ENCODE results near the gene MVB12B. TPM values are rescaled to one million over a fixed set of nuclear protein-coding genes. Genes with fewer than 3 reads are reported as not detected.

The MVB12B gene
- polyA plus RNA-seq, 1 donor from 2014 or later = 39.5 TPM

DNA sequence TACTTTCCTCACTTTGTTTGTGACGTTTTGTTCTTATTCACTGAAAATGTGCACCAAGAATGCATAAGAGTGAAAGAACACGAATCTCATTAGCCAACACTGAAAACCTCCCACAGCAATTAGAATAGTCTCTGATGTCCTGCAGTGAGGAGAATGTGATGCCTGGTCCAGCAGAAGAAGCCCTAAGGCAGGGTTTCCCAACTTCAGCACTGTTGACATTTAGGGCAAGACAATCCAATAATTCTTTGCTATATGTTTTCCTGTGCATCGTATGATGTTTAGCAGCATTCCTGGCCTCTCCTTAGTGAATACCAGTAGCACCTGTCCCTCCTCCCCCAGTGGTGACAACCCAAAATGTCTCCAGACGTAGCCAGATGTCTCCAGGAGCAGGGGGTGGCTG, 14.8 kb downstream of the MVB12B start:
- Histone ChIP-seq H3K27ac (ENCODE audit: low read length) (no peak overlapping the region), H3F3A (ENCODE audit: insufficient read depth, low read length, poor library complexity, severe bottlenecking) (no peaks in the 10 kb centered on the region), H3K27me3 (ENCODE audit: insufficient read depth, low read depth, low read length) (no peaks in the 10 kb centered on the region), H3K9me3 (ENCODE audit: low read length) (no peaks in the 10 kb centered on the region), H3K9ac (ENCODE audit: low read length) (no peak overlapping the region), H3K36me3 (ENCODE audit: insufficient read depth, low read length) (peaks cover 26% of the 10 kb centered on the region), H4K20me1 (ENCODE audit: insufficient read depth) (no peaks in the 10 kb centered on the region), H3K9me2 (ENCODE audit: insufficient read depth, low read length) (no peaks in the 10 kb centered on the region), H2AFZ (ENCODE audit: low read depth, low read length) (no peak overlapping the region), H3K79me2 (replicated peaks; ENCODE audit: insufficient read depth, low read length) (peaks cover 4% of the 10 kb centered on the region), H3K4me3 (ENCODE audit: low read length) (no peak overlapping the region), H3K4me2 (ENCODE audit: low read length) (no peak overlapping the region)
- TF ChIP-seq EZH2 (IDR thresholded peaks at IDR 0.05; ENCODE audit: borderline replicate concordance, insufficient read depth, low read length, poor library complexity, severe bottlenecking) (no peak), POLR2AphosphoS5 (IDR thresholded peaks at IDR 0.05) (no peak), EP300 (conservative IDR thresholded peaks at IDR 0.05; ENCODE audit: poor library complexity, severe bottlenecking) (no peak), MXI1 (conservative IDR thresholded peaks at IDR 0.05; ENCODE audit: poor library complexity, severe bottlenecking) (no peak), RAD21 (conservative IDR thresholded peaks at IDR 0.05) (no peak), SMC3 (conservative IDR thresholded peaks at IDR 0.05; ENCODE audit: poor library complexity) (no peak), TAF1 (IDR thresholded peaks at IDR 0.05; ENCODE audit: low read depth) (no peak)
- TF ChIP-seq, protein P1, sequence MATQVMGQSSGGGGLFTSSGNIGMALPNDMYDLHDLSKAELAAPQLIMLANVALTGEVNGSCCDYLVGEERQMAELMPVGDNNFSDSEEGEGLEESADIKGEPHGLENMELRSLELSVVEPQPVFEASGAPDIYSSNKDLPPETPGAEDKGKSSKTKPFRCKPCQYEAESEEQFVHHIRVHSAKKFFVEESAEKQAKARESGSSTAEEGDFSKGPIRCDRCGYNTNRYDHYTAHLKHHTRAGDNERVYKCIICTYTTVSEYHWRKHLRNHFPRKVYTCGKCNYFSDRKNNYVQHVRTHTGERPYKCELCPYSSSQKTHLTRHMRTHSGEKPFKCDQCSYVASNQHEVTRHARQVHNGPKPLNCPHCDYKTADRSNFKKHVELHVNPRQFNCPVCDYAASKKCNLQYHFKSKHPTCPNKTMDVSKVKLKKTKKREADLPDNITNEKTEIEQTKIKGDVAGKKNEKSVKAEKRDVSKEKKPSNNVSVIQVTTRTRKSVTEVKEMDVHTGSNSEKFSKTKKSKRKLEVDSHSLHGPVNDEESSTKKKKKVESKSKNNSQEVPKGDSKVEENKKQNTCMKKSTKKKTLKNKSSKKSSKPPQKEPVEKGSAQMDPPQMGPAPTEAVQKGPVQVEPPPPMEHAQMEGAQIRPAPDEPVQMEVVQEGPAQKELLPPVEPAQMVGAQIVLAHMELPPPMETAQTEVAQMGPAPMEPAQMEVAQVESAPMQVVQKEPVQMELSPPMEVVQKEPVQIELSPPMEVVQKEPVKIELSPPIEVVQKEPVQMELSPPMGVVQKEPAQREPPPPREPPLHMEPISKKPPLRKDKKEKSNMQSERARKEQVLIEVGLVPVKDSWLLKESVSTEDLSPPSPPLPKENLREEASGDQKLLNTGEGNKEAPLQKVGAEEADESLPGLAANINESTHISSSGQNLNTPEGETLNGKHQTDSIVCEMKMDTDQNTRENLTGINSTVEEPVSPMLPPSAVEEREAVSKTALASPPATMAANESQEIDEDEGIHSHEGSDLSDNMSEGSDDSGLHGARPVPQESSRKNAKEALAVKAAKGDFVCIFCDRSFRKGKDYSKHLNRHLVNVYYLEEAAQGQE (IDR thresholded peaks at IDR 0.05; ENCODE audit: borderline replicate concordance) = no peak
- TF ChIP-seq, protein P2, sequence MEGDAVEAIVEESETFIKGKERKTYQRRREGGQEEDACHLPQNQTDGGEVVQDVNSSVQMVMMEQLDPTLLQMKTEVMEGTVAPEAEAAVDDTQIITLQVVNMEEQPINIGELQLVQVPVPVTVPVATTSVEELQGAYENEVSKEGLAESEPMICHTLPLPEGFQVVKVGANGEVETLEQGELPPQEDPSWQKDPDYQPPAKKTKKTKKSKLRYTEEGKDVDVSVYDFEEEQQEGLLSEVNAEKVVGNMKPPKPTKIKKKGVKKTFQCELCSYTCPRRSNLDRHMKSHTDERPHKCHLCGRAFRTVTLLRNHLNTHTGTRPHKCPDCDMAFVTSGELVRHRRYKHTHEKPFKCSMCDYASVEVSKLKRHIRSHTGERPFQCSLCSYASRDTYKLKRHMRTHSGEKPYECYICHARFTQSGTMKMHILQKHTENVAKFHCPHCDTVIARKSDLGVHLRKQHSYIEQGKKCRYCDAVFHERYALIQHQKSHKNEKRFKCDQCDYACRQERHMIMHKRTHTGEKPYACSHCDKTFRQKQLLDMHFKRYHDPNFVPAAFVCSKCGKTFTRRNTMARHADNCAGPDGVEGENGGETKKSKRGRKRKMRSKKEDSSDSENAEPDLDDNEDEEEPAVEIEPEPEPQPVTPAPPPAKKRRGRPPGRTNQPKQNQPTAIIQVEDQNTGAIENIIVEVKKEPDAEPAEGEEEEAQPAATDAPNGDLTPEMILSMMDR (IDR thresholded peaks at IDR 0.05; ENCODE audit: poor library complexity, severe bottlenecking) = no peak

DNA sequence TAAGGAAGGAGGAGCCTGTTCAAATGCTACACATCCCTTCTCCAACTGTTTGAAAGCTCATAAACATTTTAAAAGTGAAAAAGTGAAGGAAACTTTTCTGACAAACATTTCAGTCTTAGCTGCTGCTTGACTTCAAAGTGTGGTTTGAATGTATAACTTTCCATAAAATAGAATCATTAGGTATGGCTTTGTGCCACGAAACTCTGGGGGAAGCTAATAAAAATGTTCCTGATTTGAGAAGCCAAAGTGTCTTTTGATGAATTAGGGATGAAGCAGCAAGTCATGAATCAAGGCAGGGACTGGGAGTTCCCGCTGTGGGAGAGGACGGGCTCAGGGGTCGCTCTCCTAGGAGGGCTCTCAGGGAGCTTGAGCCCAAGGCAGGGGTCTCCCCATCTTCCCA, 15.3 kb downstream of the MVB12B start:
- Histone ChIP-seq H3K4me2 (ENCODE audit: low read length) (no peak overlapping the region), H3K79me2 (replicated peaks; ENCODE audit: insufficient read depth, low read length) (no peaks in the 10 kb centered on the region), H3K4me3 (ENCODE audit: low read length) (no peak overlapping the region), H3K27me3 (ENCODE audit: insufficient read depth, low read depth, low read length) (no peaks in the 10 kb centered on the region), H3K9me3 (ENCODE audit: low read length) (no peaks in the 10 kb centered on the region), H4K20me1 (ENCODE audit: insufficient read depth) (no peaks in the 10 kb centered on the region), H3K9ac (ENCODE audit: low read length) (no peak overlapping the region), H3F3A (ENCODE audit: insufficient read depth, low read length, poor library complexity, severe bottlenecking) (no peaks in the 10 kb centered on the region), H2AFZ (ENCODE audit: low read depth, low read length) (no peak overlapping the region), H3K27ac (ENCODE audit: low read length) (no peak overlapping the region), H3K36me3 (ENCODE audit: insufficient read depth, low read length) (peaks cover 26% of the 10 kb centered on the region), H3K9me2 (ENCODE audit: insufficient read depth, low read length) (no peaks in the 10 kb centered on the region)
- TF ChIP-seq EP300 (conservative IDR thresholded peaks at IDR 0.05; ENCODE audit: poor library complexity, severe bottlenecking) (no peak), RAD21 (conservative IDR thresholded peaks at IDR 0.05) (no peak), MXI1 (conservative IDR thresholded peaks at IDR 0.05; ENCODE audit: poor library complexity, severe bottlenecking) (no peak), EZH2 (IDR thresholded peaks at IDR 0.05; ENCODE audit: borderline replicate concordance, insufficient read depth, low read length, poor library complexity, severe bottlenecking) (no peak), POLR2AphosphoS5 (IDR thresholded peaks at IDR 0.05) (no peak), SMC3 (conservative IDR thresholded peaks at IDR 0.05; ENCODE audit: poor library complexity) (no peak), TAF1 (IDR thresholded peaks at IDR 0.05; ENCODE audit: low read depth) (no peak)
- TF ChIP-seq, protein P1 (IDR thresholded peaks at IDR 0.05; ENCODE audit: borderline replicate concordance) = no peak
- TF ChIP-seq, protein P2 (IDR thresholded peaks at IDR 0.05; ENCODE audit: poor library complexity, severe bottlenecking) = no peak
